ENCODE data around the gene TMEM39B. TPM values are rescaled to one million over a fixed set of nuclear protein-coding genes. Genes with fewer than 3 reads are reported as not detected.

Gene TMEM39B
- total RNA-seq, 1 donor from 2014 or later = 23.1 TPM

GRCh38 chr1:32032275-32032615 is 40.5 kb upstream of the TMEM39B start:
- no peaks in the 10 kb centered on the region for H3K9me3 Mint-ChIP-seq
- H3K27me3 Mint-ChIP-seq = no peaks in the 10 kb centered on the region
- H3K4me1 Mint-ChIP-seq = peaks cover 19% of the 10 kb centered on the region
- no peak overlapping the region for H3K27ac Mint-ChIP-seq
- CTCF ChIA-PET = no interaction called here
- intact Hi-C loops (cut with micrococcal nuclease) = no loop called here
- ATAC-seq (ENCODE audit: low read depth) = no peak
- POLR2A ChIA-PET = interaction anchor here (0.8 kb wide), 1 partner anchor 94 kb away, joined by 3 read pairs; the partner anchor contains the start of gene PTP4A2
- peaks cover 71% of the 10 kb centered on the region for H3K36me3 Mint-ChIP-seq (ENCODE audit: low read depth)
- no peak for DNase-seq
- TF ChIP-seq, protein P1, sequence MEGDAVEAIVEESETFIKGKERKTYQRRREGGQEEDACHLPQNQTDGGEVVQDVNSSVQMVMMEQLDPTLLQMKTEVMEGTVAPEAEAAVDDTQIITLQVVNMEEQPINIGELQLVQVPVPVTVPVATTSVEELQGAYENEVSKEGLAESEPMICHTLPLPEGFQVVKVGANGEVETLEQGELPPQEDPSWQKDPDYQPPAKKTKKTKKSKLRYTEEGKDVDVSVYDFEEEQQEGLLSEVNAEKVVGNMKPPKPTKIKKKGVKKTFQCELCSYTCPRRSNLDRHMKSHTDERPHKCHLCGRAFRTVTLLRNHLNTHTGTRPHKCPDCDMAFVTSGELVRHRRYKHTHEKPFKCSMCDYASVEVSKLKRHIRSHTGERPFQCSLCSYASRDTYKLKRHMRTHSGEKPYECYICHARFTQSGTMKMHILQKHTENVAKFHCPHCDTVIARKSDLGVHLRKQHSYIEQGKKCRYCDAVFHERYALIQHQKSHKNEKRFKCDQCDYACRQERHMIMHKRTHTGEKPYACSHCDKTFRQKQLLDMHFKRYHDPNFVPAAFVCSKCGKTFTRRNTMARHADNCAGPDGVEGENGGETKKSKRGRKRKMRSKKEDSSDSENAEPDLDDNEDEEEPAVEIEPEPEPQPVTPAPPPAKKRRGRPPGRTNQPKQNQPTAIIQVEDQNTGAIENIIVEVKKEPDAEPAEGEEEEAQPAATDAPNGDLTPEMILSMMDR (IDR thresholded peaks at IDR 0.05) = no peak
- H3K4me3 Mint-ChIP-seq = no peak overlapping the region

GRCh38 chr1:32035119-32035518 is 37.6 kb upstream of the TMEM39B start:
- intact Hi-C loops (cut with micrococcal nuclease) = no loop called here
- no peak for ATAC-seq (ENCODE audit: low read depth)
- no peaks in the 10 kb centered on the region for H3K27me3 Mint-ChIP-seq
- DNase-seq = no peak
- peaks cover 10% of the 10 kb centered on the region for H3K4me1 Mint-ChIP-seq
- H3K9me3 Mint-ChIP-seq = no peaks in the 10 kb centered on the region
- H3K27ac Mint-ChIP-seq = no peak overlapping the region
- ChIA-PET CTCF (interaction anchor here (1.1 kb wide), 1 partner anchor 301 kb away, joined by 3 read pairs; the partner anchor contains the start of gene MARCKSL1), POLR2A (interaction anchor here (0.5 kb wide), 1 partner anchor 988 kb away, joined by 3 read pairs; no protein-coding TSS in a partner anchor)
- no peak overlapping the region for H3K4me3 Mint-ChIP-seq
- peaks cover 85% of the 10 kb centered on the region for H3K36me3 Mint-ChIP-seq (ENCODE audit: low read depth)
- TF ChIP-seq, protein P1 (IDR thresholded peaks at IDR 0.05) = no peak

DNA sequence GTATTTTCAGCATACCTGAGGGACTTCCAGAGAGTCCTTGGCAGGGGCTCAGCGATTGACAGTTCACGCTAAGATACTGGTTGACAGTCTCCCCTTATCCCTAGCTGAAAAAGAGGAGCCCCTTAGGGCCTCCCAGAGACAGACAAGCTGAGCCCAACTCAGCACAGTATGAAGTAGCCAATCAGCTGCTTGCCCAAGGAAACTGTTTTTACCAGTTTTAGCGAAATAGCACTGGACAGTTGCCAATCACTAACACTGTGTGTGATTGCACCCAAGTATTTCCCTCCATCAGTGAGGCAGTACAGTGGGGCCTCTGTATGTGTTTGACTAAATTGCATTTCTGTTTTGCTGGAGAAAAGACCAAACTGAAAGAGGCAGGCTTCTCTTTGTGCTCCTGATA is 32.0 kb upstream of the TMEM39B start:
- Mint-ChIP-seq H3K9me3 (no peaks in the 10 kb centered on the region), H3K36me3 (ENCODE audit: low read depth) (peaks cover 61% of the 10 kb centered on the region), H3K4me1 (no peaks in the 10 kb centered on the region), H3K4me3 (no peak overlapping the region), H3K27ac (no peak overlapping the region), H3K27me3 (no peaks in the 10 kb centered on the region)
- intact Hi-C loops (cut with micrococcal nuclease) = no loop called here
- DNase-seq (no peak), ATAC-seq (ENCODE audit: low read depth) (no peak)
- CTCF ChIA-PET = no interaction called here
- TF ChIP-seq, protein P1 (IDR thresholded peaks at IDR 0.05) = no peak
- POLR2A ChIA-PET = interaction anchor here (0.6 to 0.7 kb wide), 2 partner anchors 160 to 174 kb away, joined by 3 to 4 read pairs; partner anchors contain the start of gene CCDC28B

- Mint-ChIP-seq H3K9me3 (no peaks in the 10 kb centered on the region), H3K36me3 (ENCODE audit: low read depth) (peaks cover 47% of the 10 kb centered on the region), H3K27ac (no peak overlapping the region), H3K4me1 (no peaks in the 10 kb centered on the region), H3K27me3 (no peaks in the 10 kb centered on the region), H3K4me3 (no peak overlapping the region)
- TF ChIP-seq, protein P1 (IDR thresholded peaks at IDR 0.05) = no peak
- ChIA-PET POLR2A (no interaction called here), CTCF (no interaction called here)
- intact Hi-C loops (cut with micrococcal nuclease) = no loop called here
- no peak for DNase-seq
- ATAC-seq (ENCODE audit: low read depth) = no peak
Observed at GRCh38 chr1:32042330-32042729, 30.4 kb upstream of the TMEM39B start.

DNA sequence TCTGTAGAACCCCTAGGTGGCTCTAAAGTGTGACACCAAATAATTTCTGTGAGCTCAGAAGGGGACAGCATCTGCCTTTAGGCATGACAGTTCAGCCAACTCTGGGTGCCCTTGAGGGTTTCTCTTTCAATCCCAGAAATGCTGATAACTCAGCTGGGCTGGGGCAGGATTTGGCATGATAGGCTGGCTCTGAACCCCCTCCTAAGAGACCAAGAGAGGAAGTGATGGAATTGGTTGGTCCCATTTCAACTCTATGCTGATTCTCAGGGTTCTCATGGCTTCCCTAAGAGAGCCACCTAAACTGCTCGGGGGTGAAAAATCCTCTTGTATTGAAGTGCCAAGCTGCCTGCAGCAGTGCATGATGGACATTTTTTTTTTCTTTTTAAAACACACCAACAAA is 28.5 kb upstream of the TMEM39B start:
- no peak overlapping the region for H3K27ac Mint-ChIP-seq
- TF ChIP-seq, protein P1 (IDR thresholded peaks at IDR 0.05) = no peak
- intact Hi-C loops (cut with micrococcal nuclease) = no loop called here
- POLR2A ChIA-PET = interaction anchor here (1.2 kb wide), 1 partner anchor 28 kb away, joined by 3 read pairs; the partner anchor contains the start of gene TMEM39B
- no peaks in the 10 kb centered on the region for H3K9me3 Mint-ChIP-seq
- CTCF ChIA-PET = interaction anchor here (1.3 kb wide), 1 partner anchor 19 kb away, joined by 3 read pairs; no protein-coding TSS in a partner anchor
- no peak for DNase-seq
- no peak for ATAC-seq (ENCODE audit: low read depth)
- no peaks in the 10 kb centered on the region for H3K27me3 Mint-ChIP-seq
- no peak overlapping the region for H3K4me3 Mint-ChIP-seq
- peaks cover 34% of the 10 kb centered on the region for H3K36me3 Mint-ChIP-seq (ENCODE audit: low read depth)
- no peaks in the 10 kb centered on the region for H3K4me1 Mint-ChIP-seq
